ENCODE results near the gene RNPEPL1.

RNPEPL1 gene

GRCh38 chr2:240593026-240593702, 24.9 kb downstream of the RNPEPL1 start:
- H3K4me3 ChIP-seq (ENCODE audit: low read depth, low read length): no peak overlapping the region
- no peaks in the 10 kb centered on the region for H3K27me3 ChIP-seq (ENCODE audit: control insufficient read depth, insufficient read depth, low read length)
- H3K4me1 ChIP-seq (ENCODE audit: control insufficient read depth, insufficient read depth, low read length): no peaks in the 10 kb centered on the region
- H3K9ac ChIP-seq (ENCODE audit: low read depth, low read length): no peak overlapping the region
- no peaks in the 10 kb centered on the region for H3K9me3 ChIP-seq (ENCODE audit: control insufficient read depth, insufficient read depth, low read length)
- peaks cover 23% of the 10 kb centered on the region for H3K36me3 ChIP-seq (ENCODE audit: control insufficient read depth, insufficient read depth, low read length)

- peaks cover 23% of the 10 kb centered on the region for H3K36me3 ChIP-seq (ENCODE audit: control insufficient read depth, insufficient read depth, low read length)
- no peak overlapping the region for H3K9ac ChIP-seq (ENCODE audit: low read depth, low read length)
- H3K4me1 ChIP-seq (ENCODE audit: control insufficient read depth, insufficient read depth, low read length): no peaks in the 10 kb centered on the region
- no peaks in the 10 kb centered on the region for H3K27me3 ChIP-seq (ENCODE audit: control insufficient read depth, insufficient read depth, low read length)
- no peaks in the 10 kb centered on the region for H3K9me3 ChIP-seq (ENCODE audit: control insufficient read depth, insufficient read depth, low read length)
- H3K4me3 ChIP-seq (ENCODE audit: low read depth, low read length): no peak overlapping the region
Observed at GRCh38 chr2:240593703-240594451, 25.6 kb downstream of the RNPEPL1 start.

- Histone ChIP-seq H3K27me3 (ENCODE audit: control insufficient read depth, insufficient read depth, low read length) (no peaks in the 10 kb centered on the region), H3K9ac (ENCODE audit: low read depth, low read length) (no peak overlapping the region), H3K4me3 (ENCODE audit: low read depth, low read length) (no peak overlapping the region), H3K36me3 (ENCODE audit: control insufficient read depth, insufficient read depth, low read length) (peaks cover 23% of the 10 kb centered on the region), H3K9me3 (ENCODE audit: control insufficient read depth, insufficient read depth, low read length) (no peaks in the 10 kb centered on the region), H3K4me1 (ENCODE audit: control insufficient read depth, insufficient read depth, low read length) (no peaks in the 10 kb centered on the region)
Observed at GRCh38 chr2:240594511-240595380, 26.5 kb downstream of the RNPEPL1 start.

- H3K4me3 ChIP-seq (ENCODE audit: low read depth, low read length): no peak overlapping the region
- H3K4me1 ChIP-seq (ENCODE audit: control insufficient read depth, insufficient read depth, low read length): no peaks in the 10 kb centered on the region
- no peaks in the 10 kb centered on the region for H3K9me3 ChIP-seq (ENCODE audit: control insufficient read depth, insufficient read depth, low read length)
- H3K36me3 ChIP-seq (ENCODE audit: control insufficient read depth, insufficient read depth, low read length): peaks cover 26% of the 10 kb centered on the region
- H3K9ac ChIP-seq (ENCODE audit: low read depth, low read length): no peak overlapping the region
- H3K27me3 ChIP-seq (ENCODE audit: control insufficient read depth, insufficient read depth, low read length): no peaks in the 10 kb centered on the region
Observed at GRCh38 chr2:240595381-240596079, 27.2 kb downstream of the RNPEPL1 start.

GRCh38 chr2:240596080-240596460, 27.8 kb downstream of the RNPEPL1 start:
- Histone ChIP-seq H3K36me3 (ENCODE audit: control insufficient read depth, insufficient read depth, low read length) (peaks cover 24% of the 10 kb centered on the region), H3K4me1 (ENCODE audit: control insufficient read depth, insufficient read depth, low read length) (no peaks in the 10 kb centered on the region), H3K9ac (ENCODE audit: low read depth, low read length) (no peak overlapping the region), H3K4me3 (ENCODE audit: low read depth, low read length) (no peak overlapping the region), H3K27me3 (ENCODE audit: control insufficient read depth, insufficient read depth, low read length) (no peaks in the 10 kb centered on the region), H3K9me3 (ENCODE audit: control insufficient read depth, insufficient read depth, low read length) (no peaks in the 10 kb centered on the region)

- H3K9me3 ChIP-seq (ENCODE audit: control insufficient read depth, insufficient read depth, low read length): no peaks in the 10 kb centered on the region
- no peaks in the 10 kb centered on the region for H3K27me3 ChIP-seq (ENCODE audit: control insufficient read depth, insufficient read depth, low read length)
- no peaks in the 10 kb centered on the region for H3K4me1 ChIP-seq (ENCODE audit: control insufficient read depth, insufficient read depth, low read length)
- H3K36me3 ChIP-seq (ENCODE audit: control insufficient read depth, insufficient read depth, low read length): peaks cover 24% of the 10 kb centered on the region
- no peak overlapping the region for H3K9ac ChIP-seq (ENCODE audit: low read depth, low read length)
- no peak overlapping the region for H3K4me3 ChIP-seq (ENCODE audit: low read depth, low read length)
Observed at GRCh38 chr2:240596491-240596931, 28.2 kb downstream of the RNPEPL1 start.

- Histone ChIP-seq H3K27me3 (ENCODE audit: control insufficient read depth, insufficient read depth, low read length) (no peaks in the 10 kb centered on the region), H3K9me3 (ENCODE audit: control insufficient read depth, insufficient read depth, low read length) (no peaks in the 10 kb centered on the region), H3K4me3 (ENCODE audit: low read depth, low read length) (no peak overlapping the region), H3K36me3 (ENCODE audit: control insufficient read depth, insufficient read depth, low read length) (peaks cover 19% of the 10 kb centered on the region), H3K9ac (ENCODE audit: low read depth, low read length) (no peak overlapping the region), H3K4me1 (ENCODE audit: control insufficient read depth, insufficient read depth, low read length) (no peaks in the 10 kb centered on the region)
Observed at GRCh38 chr2:240597054-240597418, 28.8 kb downstream of the RNPEPL1 start.

GRCh38 chr2:240597419-240598181, 29.3 kb downstream of the RNPEPL1 start:
- Histone ChIP-seq H3K9me3 (ENCODE audit: control insufficient read depth, insufficient read depth, low read length) (no peaks in the 10 kb centered on the region), H3K9ac (ENCODE audit: low read depth, low read length) (no peak overlapping the region), H3K4me3 (ENCODE audit: low read depth, low read length) (no peak overlapping the region), H3K4me1 (ENCODE audit: control insufficient read depth, insufficient read depth, low read length) (no peaks in the 10 kb centered on the region), H3K27me3 (ENCODE audit: control insufficient read depth, insufficient read depth, low read length) (no peaks in the 10 kb centered on the region), H3K36me3 (ENCODE audit: control insufficient read depth, insufficient read depth, low read length) (peaks cover 18% of the 10 kb centered on the region)

GRCh38 chr2:240598311-240598911, 30.1 kb downstream of the RNPEPL1 start:
- H3K27me3 ChIP-seq (ENCODE audit: control insufficient read depth, insufficient read depth, low read length): no peaks in the 10 kb centered on the region
- no peak overlapping the region for H3K4me3 ChIP-seq (ENCODE audit: low read depth, low read length)
- H3K4me1 ChIP-seq (ENCODE audit: control insufficient read depth, insufficient read depth, low read length): no peaks in the 10 kb centered on the region
- no peaks in the 10 kb centered on the region for H3K9me3 ChIP-seq (ENCODE audit: control insufficient read depth, insufficient read depth, low read length)
- H3K9ac ChIP-seq (ENCODE audit: low read depth, low read length): no peak overlapping the region
- peaks cover 18% of the 10 kb centered on the region for H3K36me3 ChIP-seq (ENCODE audit: control insufficient read depth, insufficient read depth, low read length)

- Histone ChIP-seq H3K36me3 (ENCODE audit: control insufficient read depth, insufficient read depth, low read length) (peaks cover 12% of the 10 kb centered on the region), H3K27me3 (ENCODE audit: control insufficient read depth, insufficient read depth, low read length) (no peaks in the 10 kb centered on the region)
Observed at GRCh38 chr2:240599141-240599583, 30.9 kb downstream of the RNPEPL1 start.

More at GRCh38 chr2:240599141-240599583, 30.9 kb downstream of the RNPEPL1 start:
- no peaks in the 10 kb centered on the region for H3K4me1 ChIP-seq (ENCODE audit: control insufficient read depth, insufficient read depth, low read length)
- no peaks in the 10 kb centered on the region for H3K9me3 ChIP-seq (ENCODE audit: control insufficient read depth, insufficient read depth, low read length)
- no peak overlapping the region for H3K9ac ChIP-seq (ENCODE audit: low read depth, low read length)
- no peak overlapping the region for H3K4me3 ChIP-seq (ENCODE audit: low read depth, low read length)
